Duodenal mucosa (tissue), 2 donors: ENCODE data around the gene MYO5C.

Experiments
- H3K27ac ChIP-seq: one replicate; pipeline ENCODE4 v1.7.0; 2013; ENCODE audit warnings: low read depth, low read length
- H3K27me3 ChIP-seq, 2 donors: one replicate each; pipeline ENCODE4 v1.7.0; 2013; ENCODE audit warnings: low read length in 2 of 2, control low read depth in 1 of 2; ENCODE audit not compliant: insufficient read depth in 2 of 2, control insufficient read depth in 1 of 2
- H3K36me3 ChIP-seq, 2 donors: one replicate each; pipeline ENCODE4 v1.7.0; 2013; ENCODE audit warnings: low read length in 2 of 2, control low read depth in 1 of 2; ENCODE audit not compliant: insufficient read depth in 2 of 2, control insufficient read depth in 1 of 2
- H3K4me1 ChIP-seq, 2 donors: one replicate each; pipeline ENCODE4 v1.7.0; 2013; ENCODE audit warnings: low read length in 2 of 2, control low read depth in 1 of 2; ENCODE audit not compliant: insufficient read depth in 2 of 2, control insufficient read depth in 1 of 2
- H3K4me3 ChIP-seq, 2 donors: one replicate each; pipeline ENCODE4 v1.7.0; 2013; ENCODE audit warnings: low read length in 2 of 2, low read depth in 1 of 2
- H3K9ac ChIP-seq, 2 donors: one replicate each; pipeline ENCODE4 v1.7.0; 2013; ENCODE audit warnings: low read length in 2 of 2, low read depth in 1 of 2
- H3K9me3 ChIP-seq, 2 donors: one replicate each; pipeline ENCODE4 v1.7.0; 2013; ENCODE audit warnings: low read length in 2 of 2, control low read depth in 1 of 2; ENCODE audit not compliant: control insufficient read depth in 1 of 2

Gene MYO5C

GRCh38 chr15:52295421-52296001 lies at the start of gene MYO5C:
MYO5C (minus strand) TSS chr15:52295804; CDS start chr15:52295636, 168 bp downstream.
- no peak within 1 kb of the TSS for H3K27ac ChIP-seq
- H3K4me1 ChIP-seq: peaks cover 0 to 20% of the 10 kb centered on the region in 2 donors
- H3K9me3 ChIP-seq: no peaks in the 10 kb centered on the region
- no peaks in the 10 kb centered on the region for H3K36me3 ChIP-seq
- H3K4me3 ChIP-seq: peak within 1 kb of the TSS; percentile 70 to 71
- H3K9ac ChIP-seq: peak within 1 kb of the TSS; percentile 61 to 64
- H3K27me3 ChIP-seq: peaks cover 0 to 4% of the 10 kb centered on the region in 2 donors

GRCh38 chr15:52344592-52344991 lies 49.0 kb upstream of the MYO5C start:
- H3K9ac ChIP-seq: no peak overlapping the region

GRCh38 chr15:52343831-52344230 lies 48.2 kb upstream of the MYO5C start:
- Histone ChIP-seq H3K27ac (no peak overlapping the region), H3K9ac (no peak overlapping the region), H3K36me3 (peaks cover 0 to 5% of the 10 kb centered on the region in 2 donors), H3K27me3 (no peaks in the 10 kb centered on the region), H3K4me1 (no peaks in the 10 kb centered on the region), H3K9me3 (no peaks in the 10 kb centered on the region), H3K4me3 (no peak overlapping the region)

More at GRCh38 chr15:52344592-52344991, 49.0 kb upstream of the MYO5C start:
- Histone ChIP-seq H3K9me3 (no peaks in the 10 kb centered on the region), H3K4me3 (no peak overlapping the region), H3K36me3 (peaks cover 0 to 8% of the 10 kb centered on the region in 2 donors), H3K4me1 (no peaks in the 10 kb centered on the region), H3K27me3 (no peaks in the 10 kb centered on the region), H3K27ac (no peak overlapping the region)

- Histone ChIP-seq H3K9ac (no peak overlapping the region), H3K4me3 (no peak overlapping the region), H3K36me3 (peaks cover 0 to 5% of the 10 kb centered on the region in 2 donors), H3K27me3 (no peaks in the 10 kb centered on the region), H3K9me3 (no peaks in the 10 kb centered on the region), H3K4me1 (no peaks in the 10 kb centered on the region), H3K27ac (no peak overlapping the region)
These were observed 44.5 kb upstream of the MYO5C start for GRCh38 chr15:52340093-52340492.

GRCh38 chr15:52338891-52339290 lies 43.3 kb upstream of the MYO5C start:
- Histone ChIP-seq H3K36me3 (peaks cover 0 to 12% of the 10 kb centered on the region in 2 donors), H3K27ac (no peak overlapping the region)

GRCh38 chr15:52338058-52338457 lies 42.5 kb upstream of the MYO5C start:
- no peak overlapping the region for H3K4me3 ChIP-seq
- H3K9ac ChIP-seq: no peak overlapping the region
- H3K27me3 ChIP-seq: no peaks in the 10 kb centered on the region
- H3K9me3 ChIP-seq: no peaks in the 10 kb centered on the region
- no peak overlapping the region for H3K27ac ChIP-seq
- H3K4me1 ChIP-seq: no peaks in the 10 kb centered on the region
- H3K36me3 ChIP-seq: peaks cover 0 to 12% of the 10 kb centered on the region in 2 donors

More at GRCh38 chr15:52338891-52339290, 43.3 kb upstream of the MYO5C start:
- H3K9me3 ChIP-seq: no peaks in the 10 kb centered on the region
- no peaks in the 10 kb centered on the region for H3K4me1 ChIP-seq
- no peak overlapping the region for H3K9ac ChIP-seq
- no peak overlapping the region for H3K4me3 ChIP-seq
- no peaks in the 10 kb centered on the region for H3K27me3 ChIP-seq

GRCh38 chr15:52337198-52337853 lies 41.7 kb upstream of the MYO5C start:
- H3K27me3 ChIP-seq: no peaks in the 10 kb centered on the region
- H3K4me3 ChIP-seq: no peak overlapping the region
- H3K9me3 ChIP-seq: no peaks in the 10 kb centered on the region
- H3K36me3 ChIP-seq: peaks cover 0 to 12% of the 10 kb centered on the region in 2 donors
- H3K4me1 ChIP-seq: no peaks in the 10 kb centered on the region
- no peak overlapping the region for H3K27ac ChIP-seq
- H3K9ac ChIP-seq: no peak overlapping the region

GRCh38 chr15:52336529-52336928 lies 40.9 kb upstream of the MYO5C start:
- Histone ChIP-seq H3K4me3 (no peak overlapping the region), H3K9me3 (no peaks in the 10 kb centered on the region), H3K27me3 (no peaks in the 10 kb centered on the region), H3K4me1 (no peaks in the 10 kb centered on the region), H3K9ac (no peak overlapping the region), H3K27ac (no peak overlapping the region), H3K36me3 (peaks cover 0 to 12% of the 10 kb centered on the region in 2 donors)

GRCh38 chr15:52334491-52335160 lies 39.0 kb upstream of the MYO5C start:
- Histone ChIP-seq H3K27me3 (no peaks in the 10 kb centered on the region), H3K36me3 (peaks cover 0 to 7% of the 10 kb centered on the region in 2 donors), H3K9ac (no peak overlapping the region), H3K4me3 (no peak overlapping the region), H3K4me1 (no peaks in the 10 kb centered on the region), H3K9me3 (no peaks in the 10 kb centered on the region), H3K27ac (no peak overlapping the region)
